WTC11 (cell line): ENCODE data around the gene PLXNA2.

Source experiments
- CTCF ChIP-seq: fragments of 200-600 bp; IDR thresholded peaks from 2 replicates; pipeline ENCODE4 v1.8.0; 2022; ENCODE audit warnings: antibody characterized with exemption
- GTF2I ChIP-seq: fragments of 250-450 bp; sonication (Bioruptor Pico); conservative IDR thresholded peaks from 2 replicates; pipeline ENCODE4 v1.4.0; 2021; ENCODE audit warnings: mild to moderate bottlenecking
- MXD4 ChIP-seq: fragments of 250-450 bp; sonication (Bioruptor Pico); IDR thresholded peaks from 2 replicates; pipeline ENCODE4 v1.8.0; 2021; ENCODE audit warnings: mild to moderate bottlenecking, moderate library complexity, borderline replicate concordance
- TF ChIP-seq, protein P1 (sequence below): sonication (generic); formaldehyde crosslinking; IDR thresholded peaks from 2 replicates; pipeline ENCODE4 v1.8.0; 2023; ENCODE audit warnings: mild to moderate bottlenecking, missing genetic modification reagents

DNA sequence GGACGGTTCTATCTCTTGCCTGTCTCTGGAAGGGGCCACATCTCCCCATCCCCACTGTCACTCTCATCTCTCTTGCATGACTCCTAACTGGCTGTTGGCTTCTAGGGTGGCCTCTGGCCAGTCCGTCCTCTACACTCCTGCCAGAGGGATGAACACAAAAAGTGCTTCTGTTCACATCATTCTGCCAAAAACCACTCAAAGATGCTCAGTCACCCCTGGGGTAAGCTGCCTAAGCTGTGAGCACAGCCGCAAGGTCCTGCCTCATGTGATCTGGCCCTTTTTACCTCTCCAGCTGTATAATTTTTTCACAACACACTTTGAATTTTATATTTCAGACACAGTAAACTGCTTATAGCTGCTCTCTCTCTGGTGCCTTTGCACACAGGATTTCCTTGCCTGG, 235.7 kb downstream of the PLXNA2 start:
- no peak for TF ChIP-seq MXD4 (CRISPR knock-in tag)
- TF ChIP-seq, protein P1, sequence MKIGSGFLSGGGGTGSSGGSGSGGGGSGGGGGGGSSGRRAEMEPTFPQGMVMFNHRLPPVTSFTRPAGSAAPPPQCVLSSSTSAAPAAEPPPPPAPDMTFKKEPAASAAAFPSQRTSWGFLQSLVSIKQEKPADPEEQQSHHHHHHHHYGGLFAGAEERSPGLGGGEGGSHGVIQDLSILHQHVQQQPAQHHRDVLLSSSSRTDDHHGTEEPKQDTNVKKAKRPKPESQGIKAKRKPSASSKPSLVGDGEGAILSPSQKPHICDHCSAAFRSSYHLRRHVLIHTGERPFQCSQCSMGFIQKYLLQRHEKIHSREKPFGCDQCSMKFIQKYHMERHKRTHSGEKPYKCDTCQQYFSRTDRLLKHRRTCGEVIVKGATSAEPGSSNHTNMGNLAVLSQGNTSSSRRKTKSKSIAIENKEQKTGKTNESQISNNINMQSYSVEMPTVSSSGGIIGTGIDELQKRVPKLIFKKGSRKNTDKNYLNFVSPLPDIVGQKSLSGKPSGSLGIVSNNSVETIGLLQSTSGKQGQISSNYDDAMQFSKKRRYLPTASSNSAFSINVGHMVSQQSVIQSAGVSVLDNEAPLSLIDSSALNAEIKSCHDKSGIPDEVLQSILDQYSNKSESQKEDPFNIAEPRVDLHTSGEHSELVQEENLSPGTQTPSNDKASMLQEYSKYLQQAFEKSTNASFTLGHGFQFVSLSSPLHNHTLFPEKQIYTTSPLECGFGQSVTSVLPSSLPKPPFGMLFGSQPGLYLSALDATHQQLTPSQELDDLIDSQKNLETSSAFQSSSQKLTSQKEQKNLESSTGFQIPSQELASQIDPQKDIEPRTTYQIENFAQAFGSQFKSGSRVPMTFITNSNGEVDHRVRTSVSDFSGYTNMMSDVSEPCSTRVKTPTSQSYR (CRISPR knock-in tag) = no peak
- TF ChIP-seq CTCF = no peak
- TF ChIP-seq GTF2I (CRISPR knock-in tag) = no peak
